Lung (tissue), 12 donors: ENCODE results near the gene LRRC34. TPM values are rescaled to one million over a fixed set of nuclear protein-coding genes. Genes with fewer than 3 reads are reported as not detected.

Source experiments
- ATAC-seq: fragments of 200-7000 bp; cut with Tn5 transposase; one replicate; pipeline ENCODE4 v1.9.1; 2020; ENCODE audit warnings: moderate number of reproducible peaks; ENCODE audit not compliant: insufficient read depth, low FRiP score
- DNase-seq, 3 donors: peaks; one replicate each; pipeline ENCODE4 v3.0.0-alpha.2; 2013 to 2017
- H3K27ac ChIP-seq, 2 donors: one replicate each; pipeline ENCODE4 v1.5.1; 2013; ENCODE audit warnings: mild to moderate bottlenecking in 2 of 2, moderate library complexity in 2 of 2, control low read depth in 1 of 2, inconsistent platforms in 1 of 2, low read depth in 1 of 2, low read length in 1 of 2
- H3K27me3 ChIP-seq, 3 donors: one replicate each; pipeline ENCODE4 v1.5.1; 2013; ENCODE audit warnings: low read length in 2 of 3; ENCODE audit not compliant: control insufficient read depth in 3 of 3, insufficient read depth in 3 of 3
- H3K36me3 ChIP-seq, 4 donors: one replicate each; pipeline ENCODE4 v1.5.1; 2013; ENCODE audit warnings: low read length in 4 of 4, mild to moderate bottlenecking in 1 of 4, moderate library complexity in 1 of 4; ENCODE audit not compliant: control insufficient read depth in 4 of 4, insufficient read depth in 4 of 4
- H3K4me1 ChIP-seq, 5 donors: one replicate each; pipeline ENCODE4 v1.5.1; 2013; ENCODE audit warnings: low read length in 5 of 5, mild to moderate bottlenecking in 2 of 5, moderate library complexity in 1 of 5; ENCODE audit not compliant: control insufficient read depth in 5 of 5, insufficient read depth in 5 of 5
- H3K4me3 ChIP-seq: one replicate; pipeline ENCODE4 v1.5.1; 2013; ENCODE audit warnings: mild to moderate bottlenecking, control low read depth, moderate library complexity
- H3K9ac ChIP-seq, 2 donors: one replicate each; pipeline ENCODE4 v1.5.1; 2013; ENCODE audit warnings: low read length in 2 of 2, control low read depth in 1 of 2; ENCODE audit not compliant: insufficient read depth in 1 of 2
- H3K9me3 ChIP-seq, 4 donors: one replicate each; pipeline ENCODE4 v1.5.1; 2013; ENCODE audit warnings: low read length in 3 of 4, mild to moderate bottlenecking in 1 of 4, moderate library complexity in 1 of 4; ENCODE audit not compliant: control insufficient read depth in 4 of 4, insufficient read depth in 3 of 4
- WGBS, 2 donors: extraction: QIAGEN DNeasy Blood & Tissue Kit; methylation state at CpG; one replicate each; pipeline ENCODE4 v1.1.7; 2013; 5-methylcytosine and 5-hydroxymethylcytosine counted together
- polyA plus RNA-seq, 2 donors: library from polyadenylated mRNA; stranded (reverse); fragments of 200-250 nt; gene quantifications; one replicate each; pipeline ENCODE4 v1.2.1, GENCODE V29; 2013
- total RNA-seq, 2 donors: library from RNA; depleted of rRNA in 1 of 2; stranded (reverse); fragments of >200 nt in 1 of 2; gene quantifications; one replicate each; pipeline ENCODE4 v1.2.1, GENCODE V29; 2014 to 2021
- TF ChIP-seq, protein P1 (sequence below): IDR thresholded peaks from 2 replicates; pipeline ENCODE4 v1.5.1; 2012; ENCODE audit warnings: mild to moderate bottlenecking; ENCODE audit errors: control extremely low read depth, extremely low read depth
- donor health status: control.
- donor health status: control.
- donor health status: Bipolar disorder and iron deficiency.
- donor health status: healthy.
- donor health status: DM: yes; HTN: yes; CAD: no.

LRRC34 gene
- total and polyA plus RNA-seq, 4 donors: 2.9 to 17.5 (median 6.9) TPM

DNA sequence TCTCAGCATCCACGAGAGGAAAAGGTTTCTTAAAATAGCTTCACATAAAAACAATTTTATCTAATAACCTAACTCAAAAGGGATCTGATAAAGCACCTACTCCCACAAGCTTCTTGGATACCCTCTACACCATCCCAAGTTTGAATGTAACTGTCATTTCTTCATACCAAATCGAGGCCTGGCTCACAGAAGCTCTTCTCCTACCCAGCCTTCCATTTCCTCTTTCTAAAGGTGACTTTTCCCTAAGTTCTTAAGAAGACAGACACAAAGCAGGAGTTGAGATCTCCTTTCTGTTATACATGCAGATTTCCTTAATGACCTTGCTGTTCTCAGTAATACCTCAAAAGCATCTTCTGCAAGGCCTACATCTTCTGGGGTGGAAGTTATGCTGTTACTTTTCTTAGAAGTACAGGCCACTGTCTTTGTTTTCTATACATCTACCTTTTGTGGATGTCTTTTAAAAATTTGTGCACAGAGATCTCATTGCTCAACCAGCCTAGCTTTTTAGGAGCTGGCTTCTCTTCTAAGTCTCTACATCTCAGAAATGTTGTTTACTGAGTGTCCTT lies 3.4 kb downstream of the LRRC34 start:
- 27 to 45% methylated on average over 2 of the region's 2 CpGs for WGBS, 2 donors
- Histone ChIP-seq H3K4me1 (peaks cover 0 to 9% (median 5%) of the 10 kb centered on the region in 5 donors), H3K4me3 (no peak overlapping the region), H3K27me3 (no peaks in the 10 kb centered on the region), H3K9ac (no peak overlapping the region), H3K9me3 (no peaks in the 10 kb centered on the region), H3K36me3 (no peaks in the 10 kb centered on the region), H3K27ac (no peak overlapping the region)
- TF ChIP-seq, protein P1, sequence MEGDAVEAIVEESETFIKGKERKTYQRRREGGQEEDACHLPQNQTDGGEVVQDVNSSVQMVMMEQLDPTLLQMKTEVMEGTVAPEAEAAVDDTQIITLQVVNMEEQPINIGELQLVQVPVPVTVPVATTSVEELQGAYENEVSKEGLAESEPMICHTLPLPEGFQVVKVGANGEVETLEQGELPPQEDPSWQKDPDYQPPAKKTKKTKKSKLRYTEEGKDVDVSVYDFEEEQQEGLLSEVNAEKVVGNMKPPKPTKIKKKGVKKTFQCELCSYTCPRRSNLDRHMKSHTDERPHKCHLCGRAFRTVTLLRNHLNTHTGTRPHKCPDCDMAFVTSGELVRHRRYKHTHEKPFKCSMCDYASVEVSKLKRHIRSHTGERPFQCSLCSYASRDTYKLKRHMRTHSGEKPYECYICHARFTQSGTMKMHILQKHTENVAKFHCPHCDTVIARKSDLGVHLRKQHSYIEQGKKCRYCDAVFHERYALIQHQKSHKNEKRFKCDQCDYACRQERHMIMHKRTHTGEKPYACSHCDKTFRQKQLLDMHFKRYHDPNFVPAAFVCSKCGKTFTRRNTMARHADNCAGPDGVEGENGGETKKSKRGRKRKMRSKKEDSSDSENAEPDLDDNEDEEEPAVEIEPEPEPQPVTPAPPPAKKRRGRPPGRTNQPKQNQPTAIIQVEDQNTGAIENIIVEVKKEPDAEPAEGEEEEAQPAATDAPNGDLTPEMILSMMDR: no peak
- ATAC-seq: no peak
- no peak for DNase-seq

DNA sequence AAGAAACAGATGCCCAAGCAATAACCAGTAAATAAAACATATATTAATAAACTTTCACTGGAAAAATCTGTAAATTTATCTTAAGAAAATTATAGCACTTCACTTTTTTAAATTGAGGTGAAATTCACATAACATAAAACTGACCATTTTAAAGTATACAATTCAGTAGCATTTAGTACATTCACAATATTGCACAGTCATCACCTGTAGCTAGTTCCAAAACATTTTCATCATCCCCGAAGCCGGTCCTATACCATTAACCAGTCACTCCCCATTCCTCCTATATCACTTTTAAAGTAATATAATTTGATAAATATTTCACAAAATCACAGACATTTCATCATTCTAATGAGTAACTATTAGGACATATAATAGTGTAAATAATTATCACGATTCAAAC lies 8.0 kb downstream of the LRRC34 start:
- Histone ChIP-seq H3K27me3 (no peaks in the 10 kb centered on the region), H3K9ac (no peak overlapping the region), H3K27ac (no peak overlapping the region), H3K9me3 (no peaks in the 10 kb centered on the region), H3K36me3 (peaks cover 0 to 4% (median under 1%) of the 10 kb centered on the region in 4 donors), H3K4me1 (no peaks in the 10 kb centered on the region), H3K4me3 (no peak overlapping the region)
- no peak for ATAC-seq
- DNase-seq: no peak
- WGBS, 2 donors: 92 to 94% methylated on average over 3 of the region's 3 CpGs
- TF ChIP-seq, protein P1: no peak

DNA sequence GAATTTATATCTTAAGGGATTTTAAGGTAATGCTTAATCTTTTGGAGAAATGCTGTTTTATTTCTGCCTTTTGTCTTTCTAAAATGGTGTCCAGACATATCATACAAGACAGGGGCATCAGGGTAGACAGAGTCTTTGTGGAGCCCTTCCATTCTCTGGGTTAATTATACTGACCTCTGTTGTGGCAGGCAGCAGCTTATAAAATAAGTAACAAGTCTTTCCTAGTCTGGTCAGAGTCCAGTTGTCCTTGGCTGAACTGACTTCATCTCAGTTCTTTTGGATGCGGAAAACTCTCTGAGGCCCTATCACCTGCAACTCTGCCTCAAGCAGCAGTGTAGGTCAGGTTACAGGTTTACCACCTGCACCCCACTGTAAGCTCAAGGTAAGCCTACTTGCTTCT lies 20.3 kb downstream of the LRRC34 start:
- Histone ChIP-seq H3K27me3 (no peaks in the 10 kb centered on the region), H3K9ac (no peak overlapping the region), H3K9me3 (no peaks in the 10 kb centered on the region), H3K4me1 (peaks cover 0 to 1% (median 0%) of the 10 kb centered on the region in 5 donors), H3K4me3 (no peak overlapping the region), H3K27ac (no peak overlapping the region), H3K36me3 (peaks cover 6 to 10% (median 9%) of the 10 kb centered on the region in 4 donors)
- TF ChIP-seq, protein P1: no peak
- 94 to 95% methylated on average over 1 of the region's 1 CpG for WGBS, 2 donors
- ATAC-seq (no peak), DNase-seq (no peak)
